ENCODE results near the gene IRGQ. TPM values are rescaled to one million over a fixed set of nuclear protein-coding genes. Genes with fewer than 3 reads are reported as not detected.

IRGQ gene
- total and polyA plus RNA-seq, 11 donors: 7.4 to 36.1 (median 24.2) TPM

- WGBS, 4 donors: 64 to 78% (median 69%) methylated on average over 2 of the region's 2 CpGs
- Histone ChIP-seq H3K36me3 (no peaks in the 10 kb centered on the region), H3K9me3 (peaks cover 0 to 4% (median 0%) of the 10 kb centered on the region in 12 donors), H3K27ac (no peak overlapping the region), H3K27me3 (peaks cover 0 to 30% (median 10%) of the 10 kb centered on the region in 9 donors), H3K4me1 (peaks cover 0 to 17% (median 6%) of the 10 kb centered on the region in 12 donors), H3K4me3 (no peak overlapping the region)
- TF ChIP-seq POLR2A (IDR thresholded peaks at IDR 0.05) (no peak), CTCF (IDR thresholded peaks at IDR 0.05) (no peak)
- ATAC-seq (no peak), DNase-seq (no peak)
- intact Hi-C loops (cut with DNase I): loop anchor here in 1 of 10 donors (10.0 kb wide), 1 partner anchor 197 kb away; no protein-coding TSS in a partner anchor
These were observed 45.4 kb upstream of the IRGQ start for GRCh38 chr19:43641333-43641732.

- 8 to 14% (median 13%) methylated on average over 8 to 9 of the region's 9 CpGs for WGBS, 4 donors
These were observed 44.5 kb upstream of the IRGQ start for GRCh38 chr19:43640424-43640757.

GRCh38 chr19:43639519-43640423, 43.8 kb upstream of the IRGQ start, which contains the start of gene CADM4:
CADM4 (minus strand) TSS chr19:43639850; CDS start chr19:43639790, 60 bp downstream.
- TF ChIP-seq POLR2A (IDR thresholded peaks at IDR 0.05): no peak
- TF ChIP-seq CTCF (IDR thresholded peaks at IDR 0.05): no peak
- 1 to 4% (median 1%) methylated on average over 54 to 110 of the region's 110 CpGs for WGBS, 4 donors
- peaks cover 0 to 30% (median 10%) of the 10 kb centered on the region in 9 donors for H3K27me3 ChIP-seq

More at GRCh38 chr19:43640424-43640757, 44.5 kb upstream of the IRGQ start:
- ATAC-seq (peak in 1 of 4 donors; percentile 25), DNase-seq (no peak)
- intact Hi-C loops (cut with DNase I): loop anchor here in 1 of 10 donors (10.0 kb wide), 1 partner anchor 196 kb away; no protein-coding TSS in a partner anchor
- Histone ChIP-seq H3K27ac (no peak overlapping the region), H3K27me3 (peaks cover 0 to 30% (median 10%) of the 10 kb centered on the region in 9 donors), H3K4me3 (peak overlapping the region; percentile 17 to 60 (median 52)), H3K36me3 (no peaks in the 10 kb centered on the region), H3K4me1 (peaks cover 0 to 17% (median 6%) of the 10 kb centered on the region in 12 donors), H3K9me3 (no peaks in the 10 kb centered on the region)
- TF ChIP-seq POLR2A (IDR thresholded peaks at IDR 0.05) (no peak), CTCF (IDR thresholded peaks at IDR 0.05) (no peak)

GRCh38 chr19:43638995-43639518, 43.1 kb upstream of the IRGQ start:
- WGBS, 4 donors: 9 to 12% (median 10%) methylated on average over 17 to 18 of the region's 18 CpGs
- TF ChIP-seq POLR2A (IDR thresholded peaks at IDR 0.05) (no peak), CTCF (IDR thresholded peaks at IDR 0.05) (no peak)
- ATAC-seq (no peak), DNase-seq (no peak)
- H3K36me3 ChIP-seq: no peaks in the 10 kb centered on the region
- H3K27ac ChIP-seq: peak overlapping the region in 1 of 12 donors; percentile 60
- H3K9me3 ChIP-seq: no peaks in the 10 kb centered on the region
- H3K4me1 ChIP-seq: peaks cover 0 to 17% (median 6%) of the 10 kb centered on the region in 12 donors
- H3K4me3 ChIP-seq: peak overlapping the region in 9 of 12 donors; percentile 17 to 60 (median 37)
- intact Hi-C loops (cut with DNase I): no loop called here
- peaks cover 0 to 30% (median 10%) of the 10 kb centered on the region in 9 donors for H3K27me3 ChIP-seq

More at GRCh38 chr19:43639519-43640423, 43.8 kb upstream of the IRGQ start, which contains the start of gene CADM4:
- intact Hi-C loops (cut with DNase I): loop anchor here in 1 of 10 donors (10.0 kb wide), 1 partner anchor 195 kb away; no protein-coding TSS in a partner anchor
- peak in 2 of 5 donors; percentile 14 to 38 for DNase-seq
- ATAC-seq: peak in 3 of 4 donors; percentile 52 to 79 (median 62)
- H3K27ac ChIP-seq: peak within 1 kb of the TSS in 2 of 12 donors; percentile 44 to 60
- H3K4me3 ChIP-seq: peak within 1 kb of the TSS; percentile 17 to 60 (median 52)
- no peaks in the 10 kb centered on the region for H3K9me3 ChIP-seq
- peaks cover 0 to 17% (median 6%) of the 10 kb centered on the region in 12 donors for H3K4me1 ChIP-seq
- H3K36me3 ChIP-seq: no peaks in the 10 kb centered on the region
